Breast epithelium (tissue), 3 donors: ENCODE measurements around the gene ZSWIM3.

ENCODE experiments used
- CTCF ChIP-seq, 3 donors: fragments of 450-650 bp; IDR thresholded peaks; one replicate each; pipeline ENCODE4 v1.5.1; 2016 to 2017; ENCODE audit warnings: antibody characterized with exemption in 3 of 3, mild to moderate bottlenecking in 3 of 3, moderate library complexity in 3 of 3
- POLR2A ChIP-seq: fragments of 450-650 bp; IDR thresholded peaks from one replicate; pipeline ENCODE4 v1.6.1; 2016; ENCODE audit warnings: antibody characterized with exemption, mild to moderate bottlenecking, moderate library complexity

DNA sequence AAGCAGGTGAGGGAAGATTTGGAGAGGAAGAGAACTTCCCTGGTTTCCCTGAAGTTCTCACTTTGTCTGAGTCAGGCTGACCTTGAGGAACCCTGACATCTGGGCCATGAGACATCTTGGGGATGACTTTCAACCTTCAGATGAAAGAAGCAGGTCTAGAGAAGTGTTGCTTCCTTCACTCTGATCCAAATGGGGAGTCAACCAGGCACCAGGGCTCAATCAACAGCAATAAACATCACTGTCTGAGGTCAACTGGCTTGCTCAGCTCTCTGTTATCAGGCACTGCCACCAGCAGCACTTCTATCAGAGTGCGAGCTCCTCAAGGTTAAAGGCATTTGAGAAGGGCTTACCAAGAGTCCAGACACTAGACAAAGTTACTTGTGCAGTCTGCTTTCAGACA, 6.5 kb upstream of the ZSWIM3 start:
- TF ChIP-seq CTCF (IDR thresholded peaks at IDR 0.05) = no peak
- no peak for TF ChIP-seq POLR2A
